HEK293 (cell line): ENCODE results near the gene AKAP14.
"Not testable (repeated sequence)": the region's sequence is repeated elsewhere in the genome, so short reads cannot be mapped to it uniquely, and the experiment has no call there.

ENCODE experiments used
- CTCF ChIA-PET: fragments of 350-600 bp; formaldehyde crosslinking; extraction: SDS; loops from one replicate; lab custom pipeline; 2021; ENCODE audit warnings: antibody characterized with exemption; lab: Yijun Ruan, JAX
- POLR2A ChIA-PET: fragments of 300-600 bp; formaldehyde crosslinking; extraction: SDS; loops from one replicate; lab custom pipeline; 2020; ENCODE audit warnings: antibody characterized with exemption, inconsistent platforms; lab: Yijun Ruan, JAX
- H3K27ac ChIP-seq: fragments of 200-500 bp; sonication (Bioruptor generic); 2 replicates; pipeline ENCODE4 v1.5.1; 2014; ENCODE audit warnings: low read depth, low read length, control low read depth, inconsistent platforms; ENCODE audit errors: extremely low read depth
- H3K36me3 ChIP-seq, 2 experiments: fragments of 200-500 bp in 1 of 2; sonication (Bioruptor generic) in 1 of 2; 1 replicate in 1 of 2; 2 replicates in 1 of 2; pipeline ENCODE4 v1.5.1; 2014 to 2017; ENCODE audit warnings: inconsistent platforms in 2 of 2, low read length in 2 of 2; ENCODE audit not compliant: control insufficient read depth in 2 of 2, insufficient read depth in 1 of 2
- H3K4me1 ChIP-seq: fragments of 200-500 bp; sonication (Bioruptor generic); 2 replicates; pipeline ENCODE4 v1.5.1; 2014; ENCODE audit warnings: mild to moderate bottlenecking, low read length, inconsistent platforms; ENCODE audit not compliant: control insufficient read depth, insufficient read depth
- H3K4me3 ChIP-seq: 2 replicates; pipeline ENCODE4 v1.5.1; 2011; ENCODE audit warnings: low read depth, mild to moderate bottlenecking, control low read depth, low read length, moderate library complexity
- H3K9me3 ChIP-seq: fragments of 200-500 bp; sonication (Bioruptor generic); 2 replicates; pipeline ENCODE4 v1.5.1; 2014; ENCODE audit warnings: low read depth, low read length, inconsistent platforms; ENCODE audit not compliant: control insufficient read depth, insufficient read depth
- ATF2 ChIP-seq: fragments of 450-650 bp; formaldehyde crosslinking; IDR thresholded peaks from 2 replicates; pipeline ENCODE4 v1.5.1; 2016; ENCODE audit warnings: missing biosample characterization, missing genetic modification characterization, low read depth
- BCL11B ChIP-seq: fragments of 450-650 bp; formaldehyde crosslinking; IDR thresholded peaks from 2 replicates; pipeline ENCODE4 v1.5.1; 2016; ENCODE audit warnings: low read depth, missing biosample characterization, missing genetic modification characterization
- GLI4 ChIP-seq: fragments of 450-650 bp; formaldehyde crosslinking; IDR thresholded peaks from 2 replicates; pipeline ENCODE4 v1.5.1; 2016; ENCODE audit warnings: missing biosample characterization, missing genetic modification characterization
- INSM2 ChIP-seq: fragments of 450-650 bp; formaldehyde crosslinking; IDR thresholded peaks from 2 replicates; pipeline ENCODE4 v1.5.1; 2016; ENCODE audit warnings: missing biosample characterization, missing genetic modification characterization
- PBX3 ChIP-seq: sonication (generic); formaldehyde crosslinking; IDR thresholded peaks from 2 replicates; pipeline ENCODE4 v1.8.1; 2022; ENCODE audit warnings: mild to moderate bottlenecking, moderate library complexity, missing genetic modification reagents
- PRDM10 ChIP-seq: fragments of 450-650 bp; formaldehyde crosslinking; IDR thresholded peaks from 2 replicates; pipeline ENCODE4 v1.5.1; 2016; ENCODE audit warnings: missing biosample characterization, missing genetic modification characterization
- RBAK ChIP-seq: fragments of 450-650 bp; formaldehyde crosslinking; IDR thresholded peaks from 2 replicates; pipeline ENCODE4 v1.5.1; 2016; ENCODE audit warnings: missing biosample characterization, missing genetic modification characterization
- SALL2 ChIP-seq: fragments of 450-650 bp; formaldehyde crosslinking; IDR thresholded peaks from 2 replicates; pipeline ENCODE4 v1.5.0; 2017; ENCODE audit warnings: missing biosample characterization, mild to moderate bottlenecking, missing genetic modification characterization, borderline replicate concordance
- SCRT1 ChIP-seq: fragments of 450-650 bp; formaldehyde crosslinking; IDR thresholded peaks from 2 replicates; pipeline ENCODE4 v1.5.1; 2016; ENCODE audit warnings: missing biosample characterization, missing genetic modification characterization, borderline replicate concordance
- WT1 ChIP-seq: fragments of 450-650 bp; formaldehyde crosslinking; IDR thresholded peaks from 2 replicates; pipeline ENCODE4 v1.5.1; 2016; ENCODE audit warnings: missing biosample characterization, missing genetic modification characterization
- ZEB2 ChIP-seq: fragments of 450-650 bp; formaldehyde crosslinking; IDR thresholded peaks from 2 replicates; pipeline ENCODE4 v1.5.1; 2016; ENCODE audit warnings: missing biosample characterization, missing genetic modification characterization
- ZNF114 ChIP-seq: fragments of 450-650 bp; formaldehyde crosslinking; IDR thresholded peaks from 2 replicates; pipeline ENCODE4 v1.5.0; 2017; ENCODE audit warnings: missing biosample characterization, missing genetic modification characterization
- ZNF214 ChIP-seq: fragments of 450-650 bp; formaldehyde crosslinking; IDR thresholded peaks from 2 replicates; pipeline ENCODE4 v1.5.1; 2017; ENCODE audit warnings: missing biosample characterization, mild to moderate bottlenecking, missing genetic modification characterization, borderline replicate concordance
- ZNF266 ChIP-seq: fragments of 450-650 bp; formaldehyde crosslinking; IDR thresholded peaks from 2 replicates; pipeline ENCODE4 v1.5.1; 2016; ENCODE audit warnings: missing biosample characterization, missing genetic modification characterization, low read depth
- ZNF423 ChIP-seq: fragments of 450-650 bp; formaldehyde crosslinking; IDR thresholded peaks from 2 replicates; pipeline ENCODE4 v1.5.1; 2016; ENCODE audit warnings: missing biosample characterization, missing genetic modification characterization
- ZNF501 ChIP-seq: fragments of 450-650 bp; formaldehyde crosslinking; IDR thresholded peaks from 2 replicates; pipeline ENCODE4 v1.5.1; 2016; ENCODE audit warnings: missing biosample characterization, missing genetic modification characterization
- ZNF529 ChIP-seq: fragments of 450-650 bp; formaldehyde crosslinking; IDR thresholded peaks from 2 replicates; pipeline ENCODE4 v1.5.1; 2017; ENCODE audit warnings: missing genetic modification characterization, missing biosample characterization; ENCODE audit not compliant: insufficient replicate concordance
- ZNF692 ChIP-seq: fragments of 450-650 bp; formaldehyde crosslinking; IDR thresholded peaks from 2 replicates; pipeline ENCODE4 v1.5.1; 2016; ENCODE audit warnings: missing biosample characterization, missing genetic modification characterization
- ZNF776 ChIP-seq: fragments of 450-650 bp; formaldehyde crosslinking; IDR thresholded peaks from 2 replicates; pipeline ENCODE4 v1.5.0; 2017; ENCODE audit warnings: missing biosample characterization, missing genetic modification characterization, borderline replicate concordance
- ZSCAN4 ChIP-seq: fragments of 450-650 bp; formaldehyde crosslinking; IDR thresholded peaks from 2 replicates; pipeline ENCODE4 v1.5.1; 2017; ENCODE audit warnings: missing biosample characterization, missing genetic modification characterization

AKAP14 gene

GRCh38 chrX:119954374-119954773 lies 58.7 kb downstream of the AKAP14 start:
- no peak for TF ChIP-seq ATF2
- no peak for TF ChIP-seq GLI4 (tag by site-specific recombination)
- TF ChIP-seq ZEB2 (tag by site-specific recombination): no peak
- no peak for TF ChIP-seq ZNF214 (tag by site-specific recombination)
- no peak for TF ChIP-seq SALL2 (tag by site-specific recombination)
- no peak for TF ChIP-seq BCL11B (tag by site-specific recombination)
- TF ChIP-seq ZNF266 (tag by site-specific recombination): no peak
- no peak for TF ChIP-seq ZNF114 (tag by site-specific recombination)
- TF ChIP-seq PBX3 (CRISPR knock-in tag): no peak
- TF ChIP-seq INSM2 (tag by site-specific recombination): no peak
- TF ChIP-seq ZSCAN4 (tag by site-specific recombination): no peak
- TF ChIP-seq ZNF529 (tag by site-specific recombination): no peak
- TF ChIP-seq ZNF423 (tag by site-specific recombination): no peak
- TF ChIP-seq, all 188 proteins: peak for 0
- Histone ChIP-seq H3K36me3 (no peaks in the 10 kb centered on the region), H3K9me3 (no peaks in the 10 kb centered on the region), H3K27ac (no peak overlapping the region), H3K4me1 (no peaks in the 10 kb centered on the region), H3K4me3 (no peak overlapping the region)
- ChIA-PET POLR2A (no interaction called here), CTCF (no interaction called here)

GRCh38 chrX:119955807-119956570 lies 60.3 kb downstream of the AKAP14 start:
- H3K9me3 ChIP-seq, H3K4me1 ChIP-seq, H3K36me3 ChIP-seq, H3K4me3 ChIP-seq, POLR2A ChIA-PET, H3K27ac ChIP-seq: not testable (repeated sequence)
- CTCF ChIA-PET: interaction anchor here (0.7 kb wide), 2 partner anchors 693 to 1987 kb away, joined by 3 read pairs; no protein-coding TSS in a partner anchor

GRCh38 chrX:119960625-119961024 lies 64.9 kb downstream of the AKAP14 start:
- no peaks in the 10 kb centered on the region; the same call in 1 of the 2 replicates for H3K9me3 ChIP-seq
- no peak overlapping the region for H3K27ac ChIP-seq
- no peak overlapping the region for H3K4me3 ChIP-seq
- no peaks in the 10 kb centered on the region for H3K4me1 ChIP-seq
- POLR2A ChIA-PET: no interaction called here
- CTCF ChIA-PET: interaction anchor here (0.9 kb wide), 1 partner anchor 74 kb away, joined by 3 read pairs; no protein-coding TSS in a partner anchor
- no peaks in the 10 kb centered on the region for H3K36me3 ChIP-seq
- TF ChIP-seq WT1 (tag by site-specific recombination) (no peak), ZNF776 (no peak), ZNF692 (tag by site-specific recombination) (no peak), RBAK (no peak), ZNF501 (tag by site-specific recombination) (no peak), PRDM10 (no peak), SCRT1 (tag by site-specific recombination) (no peak)
